Fibroblast of the aortic adventitia (primary cell): ENCODE measurements around the gene EIF3M. TPM values are rescaled to one million over a fixed set of nuclear protein-coding genes. Genes with fewer than 3 reads are reported as not detected.

Experiments used
- DNase-seq: peaks from one replicate; pipeline ENCODE4 v3.0.0-alpha.2; 2010; ENCODE audit warnings: low read depth
- H3K4me3 ChIP-seq: 2 replicates; pipeline ENCODE4 v1.5.1; 2011; ENCODE audit warnings: low read depth, mild to moderate bottlenecking, control low read depth, low read length, moderate library complexity
- total RNA-seq: library from RNA; depleted of rRNA; stranded (reverse); fragments of >200 nt; gene quantifications from 2 replicates; pipeline ENCODE4 v1.2.3, GENCODE V29; 2012; ENCODE audit warnings: low replicate concordance
- TF ChIP-seq, protein P1 (sequence below): IDR thresholded peaks from 2 replicates; pipeline ENCODE4 v1.5.1; 2011; ENCODE audit warnings: mild to moderate bottlenecking, low read length, control low read depth, inconsistent platforms; ENCODE audit not compliant: insufficient read depth

The EIF3M gene
- 575 and 1,709 TPM in 2 replicates for total RNA-seq

DNA sequence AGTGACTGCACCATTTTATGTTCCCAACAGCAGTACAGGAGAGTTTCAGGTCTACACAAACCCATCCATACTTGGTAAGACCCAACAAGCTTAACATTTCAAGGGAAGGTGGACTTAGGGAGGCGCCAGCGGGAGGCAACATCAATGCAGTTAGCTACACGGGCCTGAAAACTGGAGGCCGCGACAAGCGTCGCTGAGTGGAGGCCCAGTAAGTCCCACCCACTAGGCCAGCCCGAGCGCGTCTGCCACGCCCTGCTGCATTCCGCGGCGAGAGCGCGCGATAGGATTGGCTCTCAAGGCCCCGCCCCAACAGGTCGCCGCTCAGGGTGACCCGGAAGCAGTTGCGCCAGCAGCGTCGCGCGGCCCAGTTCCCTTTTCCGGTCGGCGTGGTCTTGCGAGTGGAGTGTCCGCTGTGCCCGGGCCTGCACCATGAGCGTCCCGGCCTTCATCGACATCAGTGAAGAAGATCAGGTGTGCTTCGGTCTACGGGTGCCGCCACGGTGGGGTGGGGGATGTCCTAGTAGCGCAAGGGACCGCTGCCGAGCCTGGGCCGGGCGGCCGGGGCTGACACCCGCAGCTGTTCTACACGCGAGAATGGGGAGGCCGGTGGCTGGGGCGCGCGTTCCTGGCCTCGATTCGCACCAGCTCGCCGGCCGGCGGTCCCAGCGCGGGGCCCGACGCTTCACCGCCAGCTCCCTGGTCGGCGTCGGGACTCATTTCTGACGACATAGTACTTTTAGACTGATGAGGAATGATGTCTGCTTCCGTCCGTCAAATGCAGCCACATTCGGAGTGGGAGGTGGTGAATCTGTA lies at the start of gene EIF3M:
Gene EIF3M, plus strand, starts transcription at position 373 of the 813 bp plus-strand sequence. Its CDS starts 57 bp downstream, at position 430.
- TF ChIP-seq, protein P1, sequence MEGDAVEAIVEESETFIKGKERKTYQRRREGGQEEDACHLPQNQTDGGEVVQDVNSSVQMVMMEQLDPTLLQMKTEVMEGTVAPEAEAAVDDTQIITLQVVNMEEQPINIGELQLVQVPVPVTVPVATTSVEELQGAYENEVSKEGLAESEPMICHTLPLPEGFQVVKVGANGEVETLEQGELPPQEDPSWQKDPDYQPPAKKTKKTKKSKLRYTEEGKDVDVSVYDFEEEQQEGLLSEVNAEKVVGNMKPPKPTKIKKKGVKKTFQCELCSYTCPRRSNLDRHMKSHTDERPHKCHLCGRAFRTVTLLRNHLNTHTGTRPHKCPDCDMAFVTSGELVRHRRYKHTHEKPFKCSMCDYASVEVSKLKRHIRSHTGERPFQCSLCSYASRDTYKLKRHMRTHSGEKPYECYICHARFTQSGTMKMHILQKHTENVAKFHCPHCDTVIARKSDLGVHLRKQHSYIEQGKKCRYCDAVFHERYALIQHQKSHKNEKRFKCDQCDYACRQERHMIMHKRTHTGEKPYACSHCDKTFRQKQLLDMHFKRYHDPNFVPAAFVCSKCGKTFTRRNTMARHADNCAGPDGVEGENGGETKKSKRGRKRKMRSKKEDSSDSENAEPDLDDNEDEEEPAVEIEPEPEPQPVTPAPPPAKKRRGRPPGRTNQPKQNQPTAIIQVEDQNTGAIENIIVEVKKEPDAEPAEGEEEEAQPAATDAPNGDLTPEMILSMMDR = no peak
- H3K4me3 ChIP-seq = peak within 1 kb of the TSS; percentile 83
- peak; percentile 94 for DNase-seq

DNA sequence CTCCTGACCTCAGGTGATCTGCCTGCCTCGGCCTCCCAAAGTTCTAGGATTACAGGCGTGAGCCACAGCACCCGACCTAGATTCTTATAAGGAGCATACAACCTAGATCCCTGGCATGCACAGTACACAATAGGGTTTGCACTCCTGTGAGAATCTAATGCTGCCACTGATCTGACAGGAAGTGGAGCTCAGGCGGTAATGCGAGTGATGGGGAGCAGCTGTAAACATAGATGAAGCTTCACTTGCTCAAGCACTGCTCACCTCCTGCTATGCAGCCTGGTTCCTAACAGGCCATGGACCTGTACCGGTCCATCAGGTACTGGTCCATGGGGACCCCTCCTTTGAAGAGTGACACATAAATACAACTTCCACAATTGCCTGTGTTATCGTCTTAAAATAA lies 44.8 kb upstream of the EIF3M start:
- no peak overlapping the region for H3K4me3 ChIP-seq
- TF ChIP-seq, protein P1 = no peak
- DNase-seq = no peak

DNA sequence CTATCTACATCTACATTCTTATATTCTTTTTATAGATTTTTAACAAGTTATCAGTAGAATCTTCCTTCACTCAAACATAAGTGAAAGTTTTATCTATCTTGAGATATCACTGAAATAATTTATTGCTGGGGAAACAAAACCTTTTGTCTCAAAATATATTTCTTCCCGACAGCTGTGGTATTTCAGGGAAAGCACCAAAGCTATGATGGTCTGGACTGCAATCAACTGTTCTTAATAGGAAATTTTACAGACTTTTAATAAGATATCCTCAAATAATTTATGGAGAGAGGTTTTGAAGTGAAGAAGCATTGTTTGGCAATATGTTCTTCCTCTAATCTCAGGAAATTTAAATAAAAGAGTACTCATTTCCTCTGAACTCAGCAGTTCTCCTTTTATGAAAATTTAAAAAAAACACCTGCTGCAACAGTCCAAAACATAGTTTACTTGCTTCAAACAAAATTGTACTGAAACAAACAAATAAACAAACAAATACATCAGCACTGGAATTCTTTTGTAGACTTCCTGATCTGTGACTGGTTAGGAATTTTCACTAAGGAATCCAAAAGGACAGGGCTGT lies 33.9 kb upstream of the EIF3M start:
- peak; percentile 7 for DNase-seq
- H3K4me3 ChIP-seq = no peak overlapping the region
- TF ChIP-seq, protein P1 = no peak

DNA sequence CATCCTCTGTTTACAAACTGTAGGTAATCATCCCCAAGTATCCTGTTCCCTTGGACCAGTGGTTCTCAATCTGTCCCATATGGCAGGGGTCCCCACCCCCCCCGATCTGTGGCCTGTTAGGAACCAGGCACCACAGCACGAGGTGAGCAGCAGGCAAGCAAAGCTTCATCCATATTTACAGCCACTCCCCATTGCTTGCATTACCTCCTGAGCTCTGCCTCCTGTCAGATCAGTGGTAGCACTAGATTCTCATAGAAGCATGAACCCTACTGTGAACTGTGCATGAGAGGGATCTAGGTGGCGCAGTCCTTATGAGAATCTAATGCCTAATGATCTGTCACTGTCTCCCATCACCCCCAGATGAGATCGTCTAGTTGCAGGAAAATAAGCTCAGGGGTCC lies 33.4 kb upstream of the EIF3M start:
- no peak overlapping the region for H3K4me3 ChIP-seq
- TF ChIP-seq, protein P1 = no peak
- no peak for DNase-seq

DNA sequence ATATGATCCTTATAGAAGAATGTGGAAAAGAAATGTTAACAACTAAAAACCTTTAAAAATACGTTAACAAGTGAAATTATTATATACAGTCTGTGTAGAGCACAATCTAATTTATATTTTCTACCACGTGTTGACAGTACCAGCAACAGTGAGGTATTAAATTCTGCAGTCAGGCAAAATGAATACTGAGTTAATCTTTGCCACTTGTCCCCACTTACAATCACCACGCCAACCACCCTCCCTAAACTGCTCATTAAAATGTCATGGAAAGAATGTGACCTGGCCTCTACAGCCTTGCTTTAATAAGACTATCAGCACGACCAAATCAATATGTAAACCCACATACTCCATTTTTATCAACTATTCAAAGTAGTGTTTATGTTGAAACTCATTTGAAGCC lies 28.5 kb upstream of the EIF3M start:
- DNase-seq = no peak
- no peak overlapping the region for H3K4me3 ChIP-seq
- TF ChIP-seq, protein P1 = no peak

DNA sequence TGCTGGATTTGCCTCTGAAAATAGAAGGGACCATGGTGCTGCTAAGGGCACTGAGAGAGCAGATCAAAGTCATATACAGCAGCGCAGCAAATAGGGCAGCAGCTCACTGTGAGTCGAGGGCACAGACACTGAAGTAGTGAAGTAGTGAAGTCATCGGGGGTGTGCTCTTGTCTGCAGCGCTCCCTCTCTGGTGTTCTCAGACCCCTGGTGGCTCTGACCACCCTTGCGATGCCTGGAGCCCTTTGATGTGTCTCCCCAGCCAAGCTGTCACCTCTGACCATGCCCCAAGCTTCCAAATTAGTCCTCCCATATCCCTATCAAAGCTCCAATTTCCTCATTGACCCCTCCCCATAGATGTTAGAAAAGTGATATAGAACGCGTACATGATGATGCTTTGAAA lies 27.7 kb upstream of the EIF3M start:
- TF ChIP-seq, protein P1 = no peak
- no peak overlapping the region for H3K4me3 ChIP-seq
- no peak for DNase-seq
